H1 (cell line): ENCODE results near the gene CAMP. TPM values are rescaled to one million over a fixed set of nuclear protein-coding genes. Genes with fewer than 3 reads are reported as not detected.

Source experiments
- BACH1 ChIP-seq: IDR thresholded peaks from 2 replicates; pipeline ENCODE4 v1.6.1; 2012; ENCODE audit warnings: low read length, improper control_type of control experiment
- CBX5 ChIP-seq: fragments of 300-800, 300-1000 bp; sonication (generic); IDR thresholded peaks from 2 replicates; pipeline ENCODE4 v1.7.1; 2016; ENCODE audit warnings: antibody characterized with exemption, low read length, low read depth
- CHD7 ChIP-seq: fragments of 300-600 bp; sonication (generic); IDR thresholded peaks from 2 replicates; pipeline ENCODE4 v1.7.1; 2012; ENCODE audit warnings: low read length, moderate library complexity, mild to moderate bottlenecking, inconsistent platforms; ENCODE audit not compliant: insufficient replicate concordance
- JUN ChIP-seq: IDR thresholded peaks from 2 replicates; pipeline ENCODE4 v1.6.1; 2011; ENCODE audit warnings: low read depth, mild to moderate bottlenecking, improper control_type of control experiment, low read length
- KDM5A ChIP-seq: fragments of 200-600 bp; IDR thresholded peaks from 2 replicates; pipeline ENCODE4 v1.7.1; 2012; ENCODE audit warnings: mild to moderate bottlenecking, low read length, inconsistent platforms, mixed read lengths
- polyA plus RNA-seq, 7 experiments: library from polyadenylated mRNA; depleted of rRNA in 3 of 7; stranded (reverse) in 5 of 7; unstranded in 2 of 7; fragments of >200 nt in 5 of 7; fragments of 200-250 nt in 2 of 7; gene quantifications; 1 replicate in 5 of 7; 2 replicates in 1 of 7; 4 replicates in 1 of 7; pipeline versions ENCODE4 v1.2.1 to v1.2.3, GENCODE V29; 2011 to 2013; ENCODE audit warnings: missing spikeins in 2 of 7, mixed read lengths in 2 of 7
- total RNA-seq: library from RNA; stranded (reverse); fragmentation: NEBNext Ultra II Directional; extraction: Animal tissue kit (Norgen Biotek cat#: 25700); gene quantifications from 2 replicates; pipeline ENCODE4 v1.2.1, GENCODE V29; 2021

Gene CAMP
- total and polyA plus RNA-seq, 2 of the 8 experiments (the other 6 are each of a cell fraction or from before 2014, with no cell fraction given): not detected

GRCh38 chr3:48217449-48217848 is 5.8 kb upstream of the CAMP start (continued):
- TF ChIP-seq CHD7 (no peak), CBX5 (no peak), KDM5A (no peak), JUN (no peak), BACH1 (no peak)
